HG03135 (cell line): ENCODE data around the gene STRADB.
"Not testable (repeated sequence)": the region's sequence is repeated elsewhere in the genome, so short reads cannot be mapped to it uniquely, and the experiment has no call there.

Source experiments
- ATAC-seq: cut with Tn5 transposase; IDR thresholded peaks from one replicate; pipeline ENCODE4 v1.9.1; 2021; ENCODE audit warnings: mild to moderate bottlenecking, moderate library complexity; ENCODE audit not compliant: unreplicated experiment

Gene STRADB

GRCh38 chr2:201430322-201430721, 21.2 kb upstream of the STRADB start:
- ATAC-seq, result not testable (repeated sequence)

- ATAC-seq, result no peak
These were observed 20.7 kb upstream of the STRADB start for GRCh38 chr2:201430839-201431238.

GRCh38 chr2:201432038-201432620, 19.4 kb upstream of the STRADB start:
- ATAC-seq, result no peak

GRCh38 chr2:201432621-201433393, 18.7 kb upstream of the STRADB start:
- no peak for ATAC-seq

GRCh38 chr2:201433394-201433995, 18.0 kb upstream of the STRADB start:
- ATAC-seq, result no peak

- ATAC-seq, result no peak
These were observed 15.4 kb upstream of the STRADB start for GRCh38 chr2:201436141-201436540.

GRCh38 chr2:201439336-201439922, 12.1 kb upstream of the STRADB start:
- not testable (repeated sequence) for ATAC-seq

- no peak for ATAC-seq
These were observed 11.4 kb upstream of the STRADB start for GRCh38 chr2:201440182-201440581.

GRCh38 chr2:201441409-201441808, 10.1 kb upstream of the STRADB start:
- no peak for ATAC-seq

GRCh38 chr2:201444746-201445465, 6.6 kb upstream of the STRADB start:
- no peak for ATAC-seq

GRCh38 chr2:201447086-201447485, 4.5 kb upstream of the STRADB start:
- no peak for ATAC-seq

GRCh38 chr2:201448061-201448460, 3.5 kb upstream of the STRADB start:
- no peak for ATAC-seq

GRCh38 chr2:201448701-201449100, 2.8 kb upstream of the STRADB start:
- no peak for ATAC-seq

- ATAC-seq, result no peak
These were observed 617 bp upstream of the STRADB start for GRCh38 chr2:201450954-201451291.

- ATAC-seq, result no peak
These were observed 750 bp downstream of the STRADB start for GRCh38 chr2:201452058-201452921.

GRCh38 chr2:201452922-201453643, 1.5 kb downstream of the STRADB start:
- no peak for ATAC-seq

- ATAC-seq, result no peak
These were observed 6.8 kb downstream of the STRADB start for GRCh38 chr2:201458381-201458780.

- no peak for ATAC-seq
These were observed 9.0 kb downstream of the STRADB start for GRCh38 chr2:201460532-201460931.

GRCh38 chr2:201464547-201464946, 13.0 kb downstream of the STRADB start:
- ATAC-seq, result no peak

GRCh38 chr2:201465524-201465971, 14.0 kb downstream of the STRADB start:
- no peak for ATAC-seq
